Uterus (tissue), 2 donors: ENCODE data around the gene LSAMP.

Experiments used
- POLR2A ChIP-seq, 2 donors: fragments of 450-650 bp; IDR thresholded peaks; one replicate each; pipeline ENCODE4 v1.6.1; 2016; ENCODE audit warnings: antibody characterized with exemption in 2 of 2, mild to moderate bottlenecking in 1 of 2, moderate library complexity in 1 of 2
- TF ChIP-seq, protein P1 (sequence below), 4 experiments: fragments of 200-600 bp in 2 of 4; fragments of 450-650 bp in 2 of 4; sonication (generic) in 2 of 4; IDR thresholded peaks; one replicate each; pipeline ENCODE4 v1.5.1; 2016 to 2019; ENCODE audit warnings: antibody characterized with exemption in 4 of 4, mild to moderate bottlenecking in 2 of 4, moderate library complexity in 1 of 4

DNA sequence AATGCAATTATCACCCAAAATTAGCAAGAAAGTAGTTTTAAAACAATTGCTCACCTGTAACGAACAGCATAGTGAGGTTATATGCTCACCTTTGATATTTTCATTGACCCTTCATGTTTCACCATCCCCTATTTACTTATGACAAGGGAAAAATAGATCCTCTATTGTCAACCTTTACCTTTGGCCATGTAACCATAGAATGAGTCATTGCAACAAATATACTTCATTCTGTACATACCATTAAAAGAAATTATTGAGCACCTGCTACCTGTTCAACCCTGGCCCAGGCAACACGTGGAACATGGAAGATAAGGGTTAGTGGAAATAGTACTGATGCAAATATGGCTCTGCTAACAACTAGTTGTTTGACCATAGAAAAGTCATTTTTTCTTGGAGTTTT lies 20.2 kb downstream of the LSAMP start:
- TF ChIP-seq, protein P1, sequence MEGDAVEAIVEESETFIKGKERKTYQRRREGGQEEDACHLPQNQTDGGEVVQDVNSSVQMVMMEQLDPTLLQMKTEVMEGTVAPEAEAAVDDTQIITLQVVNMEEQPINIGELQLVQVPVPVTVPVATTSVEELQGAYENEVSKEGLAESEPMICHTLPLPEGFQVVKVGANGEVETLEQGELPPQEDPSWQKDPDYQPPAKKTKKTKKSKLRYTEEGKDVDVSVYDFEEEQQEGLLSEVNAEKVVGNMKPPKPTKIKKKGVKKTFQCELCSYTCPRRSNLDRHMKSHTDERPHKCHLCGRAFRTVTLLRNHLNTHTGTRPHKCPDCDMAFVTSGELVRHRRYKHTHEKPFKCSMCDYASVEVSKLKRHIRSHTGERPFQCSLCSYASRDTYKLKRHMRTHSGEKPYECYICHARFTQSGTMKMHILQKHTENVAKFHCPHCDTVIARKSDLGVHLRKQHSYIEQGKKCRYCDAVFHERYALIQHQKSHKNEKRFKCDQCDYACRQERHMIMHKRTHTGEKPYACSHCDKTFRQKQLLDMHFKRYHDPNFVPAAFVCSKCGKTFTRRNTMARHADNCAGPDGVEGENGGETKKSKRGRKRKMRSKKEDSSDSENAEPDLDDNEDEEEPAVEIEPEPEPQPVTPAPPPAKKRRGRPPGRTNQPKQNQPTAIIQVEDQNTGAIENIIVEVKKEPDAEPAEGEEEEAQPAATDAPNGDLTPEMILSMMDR (IDR thresholded peaks at IDR 0.05): no peak
- no peak for TF ChIP-seq POLR2A (IDR thresholded peaks at IDR 0.05)
